HG02870 (cell line): Measurements from ENCODE around the gene GJB2.

Experiments used
- ATAC-seq: cut with Tn5 transposase; IDR thresholded peaks from one replicate; pipeline ENCODE4 v1.9.1; 2021; ENCODE audit warnings: mild to moderate bottlenecking, moderate library complexity; ENCODE audit not compliant: unreplicated experiment

Gene GJB2

GRCh38 chr13:20192836-20193161, at the start of gene GJB2:
Gene GJB2, minus strand, starts transcription at chr13:20192938. Its CDS starts 3,357 bp downstream, at chr13:20189581.
- no peak for ATAC-seq

GRCh38 chr13:20241593-20241992, 48.9 kb upstream of the GJB2 start:
- ATAC-seq, result no peak

- ATAC-seq, result no peak
These were observed 47.0 kb upstream of the GJB2 start for GRCh38 chr13:20239748-20240147.

GRCh38 chr13:20232556-20233277, 40.0 kb upstream of the GJB2 start:
- no peak for ATAC-seq

- no peak for ATAC-seq
These were observed 39.3 kb upstream of the GJB2 start, which contains the start of gene GJB6 for GRCh38 chr13:20231839-20232555. Gene GJB6, minus strand, starts transcription at chr13:20232319. Its CDS starts 8,839 bp downstream, at chr13:20223480.

GRCh38 chr13:20230913-20231838, 38.4 kb upstream of the GJB2 start:
- ATAC-seq, result no peak

- no peak for ATAC-seq
These were observed 35.0 kb upstream of the GJB2 start for GRCh38 chr13:20227730-20228129.

GRCh38 chr13:20227288-20227687, 34.5 kb upstream of the GJB2 start:
- ATAC-seq, result no peak

- ATAC-seq, result no peak
These were observed 29.8 kb upstream of the GJB2 start for GRCh38 chr13:20222553-20222952.

- no peak for ATAC-seq
These were observed 29.0 kb upstream of the GJB2 start for GRCh38 chr13:20221772-20222171.

GRCh38 chr13:20219577-20219976, 26.8 kb upstream of the GJB2 start:
- peak; percentile 73 for ATAC-seq

GRCh38 chr13:20217168-20217567, 24.4 kb upstream of the GJB2 start:
- ATAC-seq, result no peak

- ATAC-seq, result no peak
These were observed 17.2 kb upstream of the GJB2 start for GRCh38 chr13:20209948-20210347.

- ATAC-seq, result no peak
These were observed 14.0 kb upstream of the GJB2 start for GRCh38 chr13:20206698-20207235.

GRCh38 chr13:20206065-20206697, 13.4 kb upstream of the GJB2 start:
- no peak for ATAC-seq

GRCh38 chr13:20198781-20199180, 6.0 kb upstream of the GJB2 start:
- no peak for ATAC-seq

- no peak for ATAC-seq
These were observed 4.7 kb upstream of the GJB2 start for GRCh38 chr13:20197361-20197834.

- no peak for ATAC-seq
These were observed 3.1 kb upstream of the GJB2 start for GRCh38 chr13:20195801-20196200.

- ATAC-seq, result no peak
These were observed 1.3 kb upstream of the GJB2 start for GRCh38 chr13:20193907-20194631.
